HUES48 (cell line): ENCODE results near the gene EIPR1.

Experiments
- H3K27ac ChIP-seq: one replicate; pipeline ENCODE4 v1.7.0; 2013; ENCODE audit warnings: low read depth, low read length, inconsistent platforms
- H3K27me3 ChIP-seq: 2 replicates; pipeline ENCODE4 v1.6.1; 2013; ENCODE audit warnings: mild to moderate bottlenecking, low read length; ENCODE audit not compliant: control insufficient read depth, insufficient read depth
- H3K36me3 ChIP-seq: 2 replicates; pipeline ENCODE4 v1.6.1; 2013; ENCODE audit warnings: low read length; ENCODE audit not compliant: control insufficient read depth, insufficient read depth
- H3K4me1 ChIP-seq: 2 replicates; pipeline ENCODE4 v1.6.1; 2013; ENCODE audit warnings: mild to moderate bottlenecking, low read length; ENCODE audit not compliant: control insufficient read depth, insufficient read depth
- H3K4me3 ChIP-seq: 2 replicates; pipeline ENCODE4 v1.5.1; 2013; ENCODE audit warnings: mild to moderate bottlenecking, low read depth, low read length
- H3K9ac ChIP-seq: 2 replicates; pipeline ENCODE4 v1.6.1; 2013; ENCODE audit warnings: mild to moderate bottlenecking, low read depth, low read length, moderate library complexity
- H3K9me3 ChIP-seq: 2 replicates; pipeline ENCODE4 v1.6.1; 2013; ENCODE audit warnings: low read length; ENCODE audit not compliant: control insufficient read depth, insufficient read depth

Gene EIPR1

GRCh38 chr2:3242747-3243369 lies 134.8 kb downstream of the EIPR1 start:
- Histone ChIP-seq H3K4me1 (peaks cover 9% of the 10 kb centered on the region), H3K27me3 (no peaks in the 10 kb centered on the region), H3K9me3 (no peaks in the 10 kb centered on the region), H3K27ac (no peak overlapping the region), H3K4me3 (no peak overlapping the region), H3K9ac (no peak overlapping the region), H3K36me3 (no peaks in the 10 kb centered on the region)

DNA sequence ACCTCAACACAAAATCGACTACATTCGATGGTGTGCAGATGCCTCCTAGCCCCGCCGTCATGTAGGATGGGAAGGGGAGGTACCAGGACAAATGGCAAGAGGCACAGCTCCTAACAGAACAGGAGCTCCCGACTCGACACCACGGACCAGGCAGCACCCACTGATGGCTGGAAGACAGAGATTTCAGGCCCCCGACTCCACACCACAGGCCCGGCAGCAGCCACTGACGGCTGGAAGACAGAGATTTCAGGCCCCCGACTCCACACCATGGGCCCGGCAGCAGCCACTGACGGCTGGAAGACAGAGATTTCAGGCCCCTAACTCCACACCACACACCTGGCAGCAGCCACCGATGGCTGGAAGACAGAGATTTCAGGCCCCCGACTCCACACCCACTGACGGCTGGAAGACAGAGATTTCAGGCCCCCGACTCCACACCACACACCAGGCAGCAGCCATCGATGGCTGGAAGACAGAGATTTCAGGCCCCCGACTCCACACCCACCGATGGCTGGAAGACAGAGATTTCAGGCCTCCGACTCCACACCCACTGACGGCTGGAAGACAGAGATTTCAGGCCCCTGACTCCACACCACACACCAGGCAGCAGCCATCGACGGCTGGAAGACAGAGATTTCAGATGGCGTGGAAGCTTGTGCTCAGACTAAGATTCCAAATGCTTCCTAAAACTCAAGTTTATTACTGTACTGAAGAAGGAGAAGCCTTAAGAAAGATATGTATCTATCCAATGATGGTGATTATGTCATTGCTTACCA lies 135.5 kb downstream of the EIPR1 start:
- H3K4me1 ChIP-seq = peaks cover 9% of the 10 kb centered on the region
- no peak overlapping the region for H3K4me3 ChIP-seq
- no peak overlapping the region for H3K27ac ChIP-seq
- H3K9ac ChIP-seq = no peak overlapping the region
- no peaks in the 10 kb centered on the region for H3K36me3 ChIP-seq
- H3K27me3 ChIP-seq = no peaks in the 10 kb centered on the region
- no peaks in the 10 kb centered on the region for H3K9me3 ChIP-seq

- Histone ChIP-seq H3K27ac (no peak overlapping the region), H3K4me3 (no peak overlapping the region), H3K4me1 (peaks cover 4% of the 10 kb centered on the region), H3K9me3 (no peaks in the 10 kb centered on the region), H3K9ac (no peak overlapping the region), H3K27me3 (no peaks in the 10 kb centered on the region), H3K36me3 (no peaks in the 10 kb centered on the region)
Measured at GRCh38 chr2:3238951-3239841, 138.4 kb downstream of the EIPR1 start.

- Histone ChIP-seq H3K4me3 (no peak overlapping the region), H3K27ac (no peak overlapping the region), H3K27me3 (no peaks in the 10 kb centered on the region), H3K9ac (no peak overlapping the region), H3K4me1 (no peaks in the 10 kb centered on the region), H3K36me3 (0 out of 2 replicates have a peak, but pooled peaks cover 4% of the 10 kb centered on the region), H3K9me3 (no peaks in the 10 kb centered on the region)
Measured at GRCh38 chr2:3236300-3237045, 141.1 kb downstream of the EIPR1 start.

GRCh38 chr2:3233877-3234276 lies 143.7 kb downstream of the EIPR1 start:
- Histone ChIP-seq H3K27ac (no peak overlapping the region), H3K36me3 (0 out of 2 replicates have a peak, but pooled peaks cover 4% of the 10 kb centered on the region), H3K9me3 (no peaks in the 10 kb centered on the region), H3K4me1 (no peaks in the 10 kb centered on the region), H3K27me3 (no peaks in the 10 kb centered on the region), H3K9ac (no peak overlapping the region), H3K4me3 (no peak overlapping the region)

- H3K4me3 ChIP-seq = no peak overlapping the region
- H3K4me1 ChIP-seq = no peaks in the 10 kb centered on the region
- no peaks in the 10 kb centered on the region for H3K9me3 ChIP-seq
- no peak overlapping the region for H3K9ac ChIP-seq
- 0 out of 2 replicates have a peak, but pooled peaks cover 4% of the 10 kb centered on the region for H3K36me3 ChIP-seq
- H3K27me3 ChIP-seq = no peaks in the 10 kb centered on the region
- H3K27ac ChIP-seq = no peak overlapping the region
Measured at GRCh38 chr2:3229221-3229620, 148.4 kb downstream of the EIPR1 start.

GRCh38 chr2:3224681-3225080 lies 152.9 kb downstream of the EIPR1 start:
- Histone ChIP-seq H3K9me3 (peaks cover 9% of the 10 kb centered on the region), H3K4me1 (no peaks in the 10 kb centered on the region), H3K27me3 (no peaks in the 10 kb centered on the region), H3K27ac (no peak overlapping the region), H3K4me3 (no peak overlapping the region), H3K9ac (no peak overlapping the region), H3K36me3 (no peaks in the 10 kb centered on the region)

DNA sequence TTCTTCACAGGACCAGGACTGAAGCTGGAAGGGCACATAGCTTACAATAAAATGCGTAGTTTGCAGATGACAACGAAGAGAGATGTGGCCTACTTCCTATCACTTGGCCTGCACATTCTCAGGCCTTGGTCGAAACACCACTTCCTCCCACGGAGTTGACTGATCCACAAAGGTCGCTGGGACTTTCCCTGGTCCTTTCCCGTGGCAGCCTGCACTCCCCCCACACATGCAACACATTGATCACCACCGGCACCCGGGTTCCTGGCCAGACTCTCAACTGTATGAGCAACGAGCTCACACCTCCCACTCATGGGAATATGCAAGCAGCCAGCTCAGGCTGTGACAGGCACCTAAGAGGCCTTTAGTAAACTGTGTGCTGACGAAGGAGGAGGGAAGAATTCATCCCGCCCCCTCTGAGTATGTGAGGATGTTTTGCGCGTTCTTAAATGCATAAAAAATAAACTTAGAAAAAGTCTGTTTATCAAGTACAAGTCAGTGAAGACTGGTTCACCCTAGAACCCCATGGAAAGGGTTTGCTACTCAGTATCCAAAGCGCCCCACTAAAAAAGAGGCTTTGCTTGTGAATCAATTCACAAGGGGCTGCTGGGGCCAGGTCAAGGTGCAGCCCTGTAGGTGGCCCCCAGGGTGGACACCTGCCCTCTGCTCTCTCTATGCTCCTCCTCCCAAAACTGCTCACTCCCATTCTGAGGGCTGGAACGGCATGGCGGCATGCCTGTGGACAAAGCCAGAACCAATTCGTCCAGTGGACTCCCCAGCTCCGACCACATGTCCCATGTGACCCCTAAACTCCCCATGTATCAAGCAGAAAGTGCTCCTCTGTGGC lies 154.3 kb downstream of the EIPR1 start:
- Histone ChIP-seq H3K27ac (no peak overlapping the region), H3K4me1 (no peaks in the 10 kb centered on the region), H3K9ac (no peak overlapping the region), H3K36me3 (no peaks in the 10 kb centered on the region), H3K27me3 (no peaks in the 10 kb centered on the region), H3K9me3 (peaks cover 9% of the 10 kb centered on the region), H3K4me3 (no peak overlapping the region)

- Histone ChIP-seq H3K4me1 (no peaks in the 10 kb centered on the region), H3K9me3 (peaks cover 9% of the 10 kb centered on the region), H3K36me3 (no peaks in the 10 kb centered on the region), H3K27me3 (no peaks in the 10 kb centered on the region), H3K9ac (no peak overlapping the region), H3K27ac (no peak overlapping the region), H3K4me3 (no peak overlapping the region)
Measured at GRCh38 chr2:3222636-3223035, 155.0 kb downstream of the EIPR1 start.

GRCh38 chr2:3219536-3219935 lies 158.1 kb downstream of the EIPR1 start:
- no peak overlapping the region for H3K9ac ChIP-seq
- peaks cover 9% of the 10 kb centered on the region for H3K9me3 ChIP-seq
- H3K27ac ChIP-seq = no peak overlapping the region
- no peak overlapping the region for H3K4me3 ChIP-seq
- no peaks in the 10 kb centered on the region for H3K36me3 ChIP-seq
- no peaks in the 10 kb centered on the region for H3K27me3 ChIP-seq
- H3K4me1 ChIP-seq = peaks cover 5% of the 10 kb centered on the region
